Trophoblast cell (in vitro differentiated cells and primary cell): ENCODE measurements around the gene SLFNL1.

Experiments
- DNase-seq, 2 donors: peaks; one replicate each; pipeline ENCODE4 v3.0.0-alpha.2; 2016
- H2AFZ ChIP-seq: 2 replicates; pipeline ENCODE4 v1.6.1; 2013; ENCODE audit warnings: low read length, moderate library complexity, mild to moderate bottlenecking; ENCODE audit not compliant: insufficient read depth, poor library complexity
- H2AK5ac ChIP-seq: 2 replicates; pipeline ENCODE4 v1.6.1; 2013; ENCODE audit warnings: mild to moderate bottlenecking, low read length
- H2BK120ac ChIP-seq: 2 replicates; pipeline ENCODE4 v1.6.1; 2013; ENCODE audit warnings: low read length, mild to moderate bottlenecking, moderate library complexity; ENCODE audit not compliant: insufficient read depth, poor library complexity
- H2BK12ac ChIP-seq: 2 replicates; pipeline ENCODE4 v1.6.1; 2013; ENCODE audit warnings: mild to moderate bottlenecking, low read length, moderate library complexity
- H2BK5ac ChIP-seq: 2 replicates; pipeline ENCODE4 v1.6.1; 2013; ENCODE audit warnings: low read length, low read depth, moderate library complexity, mild to moderate bottlenecking; ENCODE audit not compliant: poor library complexity
- H3K14ac ChIP-seq: 2 replicates; pipeline ENCODE4 v1.6.1; 2013; ENCODE audit warnings: mild to moderate bottlenecking, low read length
- H3K18ac ChIP-seq: 2 replicates; pipeline ENCODE4 v1.6.1; 2013; ENCODE audit warnings: mild to moderate bottlenecking, low read length
- H3K23ac ChIP-seq: 2 replicates; pipeline ENCODE4 v1.6.1; 2013; ENCODE audit warnings: low read length
- H3K27ac ChIP-seq: 2 replicates; pipeline ENCODE4 v1.5.1; 2013; ENCODE audit warnings: low read depth, mild to moderate bottlenecking, inconsistent platforms, low read length, moderate library complexity
- H3K27me3 ChIP-seq: 2 replicates; pipeline ENCODE4 v1.6.1; 2013; ENCODE audit warnings: inconsistent platforms, mild to moderate bottlenecking, low read length, moderate library complexity; ENCODE audit not compliant: insufficient read depth
- H3K36me3 ChIP-seq, 2 experiments: 1 replicate in 1 of 2; 2 replicates in 1 of 2; pipeline ENCODE4 v1.6.1; 2013; ENCODE audit warnings: low read length in 2 of 2, mild to moderate bottlenecking in 2 of 2, moderate library complexity in 1 of 2; ENCODE audit not compliant: insufficient read depth in 2 of 2, control insufficient read depth in 1 of 2
- H3K4ac ChIP-seq: 2 replicates; pipeline ENCODE4 v1.6.1; 2013; ENCODE audit warnings: low read depth, mild to moderate bottlenecking, low read length, moderate library complexity
- H3K4me1 ChIP-seq, 2 experiments: 1 replicate in 1 of 2; 2 replicates in 1 of 2; pipeline ENCODE4 v1.6.1; 2013; ENCODE audit warnings: low read length in 2 of 2, mild to moderate bottlenecking in 2 of 2, moderate library complexity in 1 of 2; ENCODE audit not compliant: insufficient read depth in 2 of 2, control insufficient read depth in 1 of 2
- H3K4me2 ChIP-seq: 2 replicates; pipeline ENCODE4 v1.6.1; 2013; ENCODE audit warnings: inconsistent platforms, mild to moderate bottlenecking, low read length, moderate library complexity
- H3K4me3 ChIP-seq: 2 replicates; pipeline ENCODE4 v1.5.1; 2013; ENCODE audit warnings: mild to moderate bottlenecking, low read depth, low read length, inconsistent platforms
- H3K79me1 ChIP-seq: one replicate; pipeline ENCODE4 v1.6.1; 2013; ENCODE audit warnings: low read length
- H3K79me2 ChIP-seq: 2 replicates; pipeline ENCODE4 v1.6.1; 2013; ENCODE audit warnings: low read length, mild to moderate bottlenecking; ENCODE audit not compliant: control insufficient read depth, insufficient read depth, poor library complexity
- H3K9ac ChIP-seq: 2 replicates; pipeline ENCODE4 v1.6.1; 2013; ENCODE audit warnings: mild to moderate bottlenecking, low read length
- H3K9me3 ChIP-seq: 2 replicates; pipeline ENCODE4 v1.6.1; 2013; ENCODE audit warnings: low read depth, mild to moderate bottlenecking, control low read depth, inconsistent platforms, low read length; ENCODE audit not compliant: insufficient read depth
- H4K12ac ChIP-seq: 2 replicates; pipeline ENCODE4 v1.6.1; 2013; ENCODE audit warnings: low read depth, mild to moderate bottlenecking, low read length, moderate library complexity
- H4K8ac ChIP-seq: 2 replicates; pipeline ENCODE4 v1.6.1; 2013; ENCODE audit warnings: low read depth, mild to moderate bottlenecking, low read length, moderate library complexity
- H4K91ac ChIP-seq: one replicate; pipeline ENCODE4 v1.6.1; 2013; ENCODE audit warnings: low read depth, mild to moderate bottlenecking, low read length, moderate library complexity
- WGBS: extraction: QIAGEN DNeasy Blood & Tissue Kit; methylation state at CpG from one replicate; pipeline ENCODE4 v1.1.7; 2013; ENCODE audit warnings: missing lambda C conversion rate; ENCODE audit not compliant: insufficient read length, insufficient coverage; ENCODE audit errors: extremely low coverage; 5-methylcytosine and 5-hydroxymethylcytosine counted together

The SLFNL1 gene

DNA sequence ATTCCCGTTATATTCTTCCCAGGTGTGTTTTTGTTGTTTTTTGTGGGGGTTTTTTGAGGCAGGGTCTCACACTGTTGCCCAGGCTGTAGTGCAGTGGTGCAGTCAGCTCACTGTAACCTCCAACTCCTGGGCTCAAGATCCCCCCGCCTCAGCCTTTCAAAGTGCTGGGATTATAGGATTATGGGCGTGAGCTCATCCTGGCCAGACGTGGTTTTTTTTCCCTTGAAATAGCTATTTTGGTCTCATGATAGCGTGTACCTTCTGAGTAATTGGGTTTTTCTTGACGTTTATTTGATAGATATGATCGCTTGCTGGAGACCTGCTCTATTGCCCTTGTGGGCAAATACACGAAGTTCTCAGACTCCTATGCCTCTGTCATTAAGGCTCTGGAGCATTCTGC is 24.4 kb downstream of the SLFNL1 start:
- H4K91ac ChIP-seq = no peak overlapping the region
- peaks cover 50 to 63% of the 10 kb centered on the region in 2 experiments for H3K36me3 ChIP-seq
- no peaks in the 10 kb centered on the region for H3K79me2 ChIP-seq
- WGBS = no CpG with 5 or more reads among the region's 8 CpGs
- no peak overlapping the region for H2AFZ ChIP-seq
- no peaks in the 10 kb centered on the region for H3K79me1 ChIP-seq
- no peaks in the 10 kb centered on the region for H3K27me3 ChIP-seq
- no peak overlapping the region for H2BK12ac ChIP-seq
- no peak overlapping the region for H2AK5ac ChIP-seq
- H2BK5ac ChIP-seq = no peak overlapping the region
- no peak overlapping the region for H3K4me2 ChIP-seq
- no peaks in the 10 kb centered on the region for H3K4me1 ChIP-seq
- no peak overlapping the region for H3K14ac ChIP-seq
- H4K8ac ChIP-seq = no peak overlapping the region
- DNase-seq = no peak
- H3K27ac ChIP-seq = no peak overlapping the region
- no peak overlapping the region for H3K23ac ChIP-seq
- H2BK120ac ChIP-seq = no peak overlapping the region
- H3K18ac ChIP-seq = no peak overlapping the region
- no peak overlapping the region for H3K4ac ChIP-seq
- no peak overlapping the region for H3K9ac ChIP-seq
- H3K4me3 ChIP-seq = no peak overlapping the region
- no peaks in the 10 kb centered on the region for H3K9me3 ChIP-seq
- no peak overlapping the region for H4K12ac ChIP-seq

DNA sequence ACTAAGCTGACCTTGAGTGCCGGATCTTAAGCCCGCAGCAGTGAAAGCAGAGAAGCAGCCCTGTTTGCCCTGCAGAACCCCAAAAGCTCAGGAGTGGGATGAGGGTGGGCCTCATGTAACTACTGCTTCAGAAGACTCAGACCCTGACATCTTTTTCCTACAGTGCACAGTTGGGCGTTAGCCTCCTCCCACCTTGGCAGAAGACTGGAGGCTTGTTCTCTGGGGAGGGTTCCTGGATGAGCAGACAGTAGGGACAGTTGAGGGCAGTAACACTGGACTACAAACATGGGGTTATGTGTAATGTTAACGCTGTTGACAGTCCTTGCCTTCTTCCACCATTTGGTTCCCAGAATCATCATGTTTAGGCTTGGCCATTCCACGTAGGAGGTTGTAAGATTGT is 32.5 kb downstream of the SLFNL1 start:
- Histone ChIP-seq H3K9ac (no peak overlapping the region), H3K9me3 (no peaks in the 10 kb centered on the region), H3K27ac (no peak overlapping the region), H3K4me1 (no peaks in the 10 kb centered on the region), H4K91ac (no peak overlapping the region), H2AFZ (no peak overlapping the region), H2AK5ac (no peak overlapping the region), H4K12ac (no peak overlapping the region), H2BK120ac (no peak overlapping the region), H3K23ac (no peak overlapping the region), H3K79me2 (no peaks in the 10 kb centered on the region), H3K79me1 (no peaks in the 10 kb centered on the region), H3K18ac (no peak overlapping the region), H2BK12ac (no peak overlapping the region), H2BK5ac (no peak overlapping the region), H3K4me2 (no peak overlapping the region), H3K14ac (no peak overlapping the region), H3K4ac (no peak overlapping the region), H3K36me3 (peaks cover 35 to 61% of the 10 kb centered on the region in 2 experiments), H3K4me3 (no peak overlapping the region), H4K8ac (no peak overlapping the region), H3K27me3 (no peaks in the 10 kb centered on the region)
- no peak for DNase-seq
- no CpG with 5 or more reads among the region's 5 CpGs for WGBS

DNA sequence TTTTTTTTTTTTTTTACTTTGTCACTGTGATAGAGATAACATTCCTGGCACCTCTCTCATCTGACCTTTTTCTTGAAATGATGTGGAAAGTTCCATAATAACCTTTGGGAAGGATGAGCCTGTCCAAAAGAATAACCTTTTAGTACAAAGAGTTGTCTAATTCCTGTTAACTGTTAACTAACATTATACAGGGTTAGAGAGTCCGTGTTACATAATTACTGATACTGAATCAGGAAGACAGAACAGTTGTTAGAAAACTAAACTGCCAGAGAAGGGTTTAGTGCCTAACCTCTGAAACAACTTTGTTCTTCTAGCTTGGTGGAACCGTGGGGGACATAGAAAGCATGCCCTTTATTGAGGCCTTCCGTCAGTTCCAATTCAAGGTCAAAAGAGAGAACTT is 33.2 kb downstream of the SLFNL1 start:
- Histone ChIP-seq H2BK12ac (no peak overlapping the region), H3K18ac (no peak overlapping the region), H3K79me1 (no peaks in the 10 kb centered on the region), H3K9me3 (no peaks in the 10 kb centered on the region), H3K27me3 (no peaks in the 10 kb centered on the region), H2BK120ac (no peak overlapping the region), H3K4me3 (no peak overlapping the region), H4K8ac (no peak overlapping the region), H3K9ac (no peak overlapping the region), H2BK5ac (no peak overlapping the region), H3K14ac (no peak overlapping the region), H3K79me2 (peaks cover 2% of the 10 kb centered on the region), H4K91ac (no peak overlapping the region), H3K4ac (no peak overlapping the region), H3K27ac (no peak overlapping the region), H2AK5ac (no peak overlapping the region), H3K36me3 (peaks cover 34 to 63% of the 10 kb centered on the region in 2 experiments), H3K4me2 (no peak overlapping the region), H4K12ac (no peak overlapping the region), H3K23ac (no peak overlapping the region), H3K4me1 (no peaks in the 10 kb centered on the region), H2AFZ (no peak overlapping the region)
- no peak for DNase-seq
- WGBS = no CpG with 5 or more reads among the region's 3 CpGs

DNA sequence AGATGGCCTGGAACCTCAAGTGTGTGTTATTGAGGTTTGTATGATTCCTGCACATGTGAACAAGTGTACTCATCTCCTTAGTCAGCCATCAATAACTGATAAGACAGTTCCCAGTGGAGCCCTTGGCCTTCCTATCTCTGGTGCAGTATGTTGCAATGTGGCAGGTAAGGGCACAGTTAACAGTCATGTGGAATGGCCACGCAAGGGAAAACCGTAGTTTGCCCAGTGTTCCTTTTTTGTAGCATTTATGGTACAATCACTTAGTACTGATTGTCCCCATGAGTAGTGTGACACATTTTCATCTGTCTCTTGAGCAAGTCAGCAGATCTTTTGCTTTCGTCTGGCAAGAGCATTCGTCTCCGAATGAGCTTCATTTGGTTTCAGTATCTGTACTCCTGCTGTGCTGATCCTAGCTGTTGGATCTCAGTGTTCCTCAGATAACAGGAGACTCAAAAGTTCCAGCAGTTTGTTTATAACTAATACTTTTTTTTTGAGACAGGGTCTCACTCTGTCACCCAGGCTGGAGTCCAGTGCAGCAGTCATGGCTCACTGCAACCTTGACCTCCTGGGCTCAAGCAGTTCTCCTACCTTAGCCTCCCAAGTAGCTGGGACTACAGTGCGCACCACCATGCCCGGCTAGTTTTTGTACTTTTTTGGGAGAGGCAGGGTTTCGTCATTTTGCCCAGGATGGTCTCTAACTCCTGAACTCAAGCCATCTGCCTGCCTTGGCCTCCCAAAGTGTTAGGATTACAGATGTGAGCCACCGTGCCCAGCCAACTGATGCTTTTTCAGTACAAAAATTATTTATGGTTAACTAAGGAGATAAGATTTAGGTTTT is 33.9 kb downstream of the SLFNL1 start:
- peaks cover 31 to 58% of the 10 kb centered on the region in 2 experiments for H3K36me3 ChIP-seq
- H2AFZ ChIP-seq = no peak overlapping the region
- no peaks in the 10 kb centered on the region for H3K4me1 ChIP-seq
- H4K12ac ChIP-seq = no peak overlapping the region
- H3K79me2 ChIP-seq = peaks cover 2% of the 10 kb centered on the region
- H3K4me3 ChIP-seq = no peak overlapping the region
- no peak overlapping the region for H3K18ac ChIP-seq
- H3K27ac ChIP-seq = no peak overlapping the region
- no peak overlapping the region for H2BK5ac ChIP-seq
- H4K8ac ChIP-seq = no peak overlapping the region
- no peak overlapping the region for H2BK120ac ChIP-seq
- H3K4ac ChIP-seq = no peak overlapping the region
- H3K9me3 ChIP-seq = no peaks in the 10 kb centered on the region
- H3K79me1 ChIP-seq = no peaks in the 10 kb centered on the region
- no peak overlapping the region for H3K9ac ChIP-seq
- H2AK5ac ChIP-seq = no peak overlapping the region
- no peak overlapping the region for H4K91ac ChIP-seq
- no peak overlapping the region for H3K14ac ChIP-seq
- H2BK12ac ChIP-seq = no peak overlapping the region
- H3K27me3 ChIP-seq = no peaks in the 10 kb centered on the region
- H3K23ac ChIP-seq = no peak overlapping the region
- H3K4me2 ChIP-seq = no peak overlapping the region
- WGBS = no CpG with 5 or more reads among the region's 9 CpGs
- no peak for DNase-seq
